ENCODE measurements around the gene GRK5. TPM values are rescaled to one million over a fixed set of nuclear protein-coding genes. Genes with fewer than 3 reads are reported as not detected.

Gene GRK5
- total RNA-seq, 1 donor from 2014 or later, result 4.3 TPM

GRCh38 chr10:119221201-119221600 lies 13.8 kb downstream of the GRK5 start:
- H3K27me3 ChIP-seq, result no peaks in the 10 kb centered on the region
- H3F3A ChIP-seq (ENCODE audit: low read depth), result no peaks in the 10 kb centered on the region
- Mint-ChIP-seq H3K27ac (no peak overlapping the region), H3K9me3 (no peaks in the 10 kb centered on the region), H3K4me1 (peaks cover 29% of the 10 kb centered on the region), H3K4me3 (no peak overlapping the region), H3K27me3 (ENCODE audit: insufficient read depth, low read depth) (no peaks in the 10 kb centered on the region), H3K36me3 (peaks cover 1% of the 10 kb centered on the region)
- no peak overlapping the region for H3K4me2 ChIP-seq
- no peaks in the 10 kb centered on the region for H3K79me2 ChIP-seq (ENCODE audit: low read depth)
- no peak overlapping the region for H2AFZ ChIP-seq (replicated peaks)
- H3K9ac ChIP-seq, result no peak overlapping the region
- DNase-seq (ENCODE audit: low spot score), result no peak
- no peak overlapping the region for H3K4me3 ChIP-seq
- H3K27ac ChIP-seq, result no peak overlapping the region
- no peaks in the 10 kb centered on the region for H3K36me3 ChIP-seq
- H3K4me1 ChIP-seq, result peaks cover 28% of the 10 kb centered on the region
- no peaks in the 10 kb centered on the region for H3K9me3 ChIP-seq (ENCODE audit: low read depth)
- no peaks in the 10 kb centered on the region for H4K20me1 ChIP-seq (ENCODE audit: low read depth)
- TF ChIP-seq CTCF (IDR thresholded peaks at IDR 0.05) (no peak), EZH2phosphoT487 (IDR thresholded peaks at IDR 0.05) (no peak), EZH2 (IDR thresholded peaks at IDR 0.05) (no peak)

GRCh38 chr10:119221666-119222065 lies 14.3 kb downstream of the GRK5 start:
- no peak overlapping the region for H3K27ac Mint-ChIP-seq
- no peaks in the 10 kb centered on the region for H4K20me1 ChIP-seq (ENCODE audit: low read depth)
- no peak for TF ChIP-seq CTCF (IDR thresholded peaks at IDR 0.05)
- TF ChIP-seq EZH2 (IDR thresholded peaks at IDR 0.05), result no peak
- TF ChIP-seq EZH2phosphoT487 (IDR thresholded peaks at IDR 0.05), result no peak
- no peaks in the 10 kb centered on the region for H3K27me3 ChIP-seq
- no peak overlapping the region for H3K27ac ChIP-seq
- H3K27me3 Mint-ChIP-seq (ENCODE audit: insufficient read depth, low read depth), result no peaks in the 10 kb centered on the region
- no peak overlapping the region for H3K4me3 Mint-ChIP-seq
- no peak overlapping the region for H2AFZ ChIP-seq (replicated peaks)
- no peaks in the 10 kb centered on the region for H3K9me3 Mint-ChIP-seq
- H3K36me3 ChIP-seq, result no peaks in the 10 kb centered on the region
- H3K4me1 ChIP-seq, result peaks cover 28% of the 10 kb centered on the region
- H3K4me1 Mint-ChIP-seq, result peaks cover 29% of the 10 kb centered on the region
- DNase-seq (ENCODE audit: low spot score), result no peak
- H3K9ac ChIP-seq, result no peak overlapping the region
- H3K4me2 ChIP-seq, result peak overlapping the region; percentile 40
- H3K79me2 ChIP-seq (ENCODE audit: low read depth), result no peaks in the 10 kb centered on the region
- no peaks in the 10 kb centered on the region for H3F3A ChIP-seq (ENCODE audit: low read depth)
- H3K9me3 ChIP-seq (ENCODE audit: low read depth), result no peaks in the 10 kb centered on the region
- peaks cover 1% of the 10 kb centered on the region for H3K36me3 Mint-ChIP-seq
- no peak overlapping the region for H3K4me3 ChIP-seq

- H3K4me3 Mint-ChIP-seq, result no peak overlapping the region
- no peak for TF ChIP-seq CTCF (IDR thresholded peaks at IDR 0.05)
- TF ChIP-seq EZH2 (IDR thresholded peaks at IDR 0.05), result no peak
- peaks cover 29% of the 10 kb centered on the region for H3K4me1 Mint-ChIP-seq
- no peak overlapping the region for H3K27ac ChIP-seq
- no peaks in the 10 kb centered on the region for H3K9me3 ChIP-seq (ENCODE audit: low read depth)
- no peaks in the 10 kb centered on the region for H3K36me3 ChIP-seq
- H3K79me2 ChIP-seq (ENCODE audit: low read depth), result no peaks in the 10 kb centered on the region
- H3K4me2 ChIP-seq, result peak overlapping the region; percentile 40
- H3K4me3 ChIP-seq, result no peak overlapping the region
- DNase-seq (ENCODE audit: low spot score), result peak; percentile 19
- no peaks in the 10 kb centered on the region for H3K27me3 ChIP-seq
- peaks cover 1% of the 10 kb centered on the region for H3K36me3 Mint-ChIP-seq
- H3K9me3 Mint-ChIP-seq, result no peaks in the 10 kb centered on the region
- no peak overlapping the region for H3K27ac Mint-ChIP-seq
- peak overlapping the region; percentile 37 for H2AFZ ChIP-seq (replicated peaks)
- H3K27me3 Mint-ChIP-seq (ENCODE audit: insufficient read depth, low read depth), result peaks cover 3% of the 10 kb centered on the region
- H3K4me1 ChIP-seq, result peaks cover 28% of the 10 kb centered on the region
- H3K9ac ChIP-seq, result no peak overlapping the region
- H3F3A ChIP-seq (ENCODE audit: low read depth), result no peaks in the 10 kb centered on the region
- H4K20me1 ChIP-seq (ENCODE audit: low read depth), result no peaks in the 10 kb centered on the region
Observed at GRCh38 chr10:119222537-119222936, 15.2 kb downstream of the GRK5 start.
